GM19455 (cell line): Measurements from ENCODE around the gene LRRK1.
A peak's percentile ranks its signal among the peaks of the same experiment; 100 is the strongest.
"Not testable (repeated sequence)": the region's sequence is repeated elsewhere in the genome, so short reads cannot be mapped to it uniquely, and the experiment has no call there.

Experiments used
- ATAC-seq: cut with Tn5 transposase; IDR thresholded peaks from one replicate; pipeline ENCODE4 v1.9.1; 2021; ENCODE audit not compliant: unreplicated experiment

The LRRK1 gene

DNA sequence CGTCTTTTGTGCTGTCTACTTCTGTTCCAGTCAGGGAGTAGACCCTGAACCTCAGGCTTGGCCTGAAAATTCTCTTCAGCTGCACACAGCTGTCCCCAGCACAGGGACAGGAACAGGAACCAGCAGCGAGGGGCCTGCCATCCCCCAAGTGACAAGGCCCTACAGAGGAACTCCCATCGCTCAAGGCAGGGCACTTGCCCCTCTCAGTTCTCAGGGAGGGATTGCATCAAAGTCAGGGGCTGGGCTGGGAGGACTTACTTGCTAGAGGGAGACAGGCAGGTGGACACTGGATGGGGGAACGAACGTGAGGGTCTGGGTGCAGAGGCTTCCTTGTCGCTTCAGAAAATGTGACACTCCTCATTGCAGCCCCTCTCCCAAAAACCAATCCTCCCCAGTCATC, 169.1 kb downstream of the LRRK1 start:
- no peak for ATAC-seq

DNA sequence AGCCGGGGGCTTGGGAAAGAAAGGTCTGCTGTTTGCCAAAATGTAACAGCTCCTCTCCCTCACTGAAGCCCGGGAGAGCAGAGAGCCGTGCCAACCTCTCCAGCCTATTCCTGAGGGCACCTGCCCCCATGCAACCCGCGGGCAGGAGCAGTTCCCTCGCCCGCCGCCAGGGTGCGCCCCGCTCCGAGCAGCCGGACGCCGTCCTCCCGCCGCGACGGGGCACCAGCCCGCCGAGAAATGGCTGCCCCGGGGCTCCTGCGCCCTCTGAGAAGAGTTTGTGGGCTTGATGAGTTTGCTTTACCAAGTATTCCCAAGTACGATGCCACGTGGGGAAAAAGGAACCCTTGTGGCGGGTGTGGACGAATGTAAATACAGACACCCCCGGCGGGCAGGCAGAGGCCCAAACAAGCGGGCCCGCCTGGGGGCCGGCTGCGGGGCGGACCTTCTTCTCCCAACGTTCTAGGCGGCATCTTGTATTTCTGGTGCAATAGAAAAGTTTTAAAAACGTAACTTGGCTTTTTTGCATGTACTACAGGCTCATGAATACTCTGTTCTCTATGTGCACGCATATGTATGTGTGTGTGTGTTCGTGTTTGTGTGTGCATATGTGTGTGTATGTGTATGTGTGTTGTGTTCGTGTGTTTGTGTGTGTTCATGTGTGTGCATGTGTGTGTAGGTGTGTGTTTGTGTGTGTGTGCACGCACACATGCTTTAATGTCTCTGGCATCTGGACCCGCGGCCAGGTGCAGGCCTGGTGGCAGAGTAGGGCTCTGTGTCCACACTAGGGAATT, 169.8 kb downstream of the LRRK1 start:
- ATAC-seq, result peak; percentile 79

DNA sequence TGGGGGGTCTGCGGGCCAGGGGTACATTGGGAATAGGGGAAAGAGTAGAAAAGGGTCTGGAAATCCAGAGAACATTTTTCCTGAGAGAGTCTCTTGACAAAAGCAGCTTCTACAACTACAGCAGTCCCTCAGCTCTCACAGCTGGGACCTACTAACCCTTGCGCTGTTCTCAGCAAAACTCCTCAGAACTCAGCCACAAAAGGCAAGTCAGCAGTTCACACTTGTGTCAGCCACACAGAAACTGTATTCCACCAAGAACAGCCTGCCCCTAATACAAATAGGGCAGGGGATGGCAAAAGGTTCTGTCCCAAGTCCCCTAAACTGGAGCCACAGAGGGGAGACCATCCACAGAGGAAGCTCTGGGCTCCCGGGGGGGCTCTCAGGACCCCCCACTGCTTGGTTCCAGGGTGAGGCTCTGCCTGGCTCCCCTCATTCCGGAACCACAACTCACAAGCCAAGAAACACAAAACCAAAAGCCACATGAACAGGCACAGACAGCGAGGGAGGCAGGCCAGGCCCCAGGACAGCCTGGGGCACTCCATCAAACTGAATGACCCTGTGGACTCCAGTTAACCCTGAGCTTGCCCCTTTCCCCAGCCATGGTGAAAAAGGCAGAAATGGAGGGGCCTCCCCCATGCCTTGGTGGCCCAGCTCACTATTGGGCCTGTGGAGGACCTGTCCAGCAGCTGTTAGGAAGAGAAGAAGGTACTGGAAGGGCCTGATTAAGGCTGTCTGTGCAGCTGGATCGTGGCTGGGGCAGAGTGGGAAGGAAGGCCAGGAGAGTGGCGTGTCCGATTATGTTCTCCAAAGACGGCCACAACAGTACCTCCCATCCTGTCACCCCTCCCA, 170.6 kb downstream of the LRRK1 start:
- no peak for ATAC-seq

DNA sequence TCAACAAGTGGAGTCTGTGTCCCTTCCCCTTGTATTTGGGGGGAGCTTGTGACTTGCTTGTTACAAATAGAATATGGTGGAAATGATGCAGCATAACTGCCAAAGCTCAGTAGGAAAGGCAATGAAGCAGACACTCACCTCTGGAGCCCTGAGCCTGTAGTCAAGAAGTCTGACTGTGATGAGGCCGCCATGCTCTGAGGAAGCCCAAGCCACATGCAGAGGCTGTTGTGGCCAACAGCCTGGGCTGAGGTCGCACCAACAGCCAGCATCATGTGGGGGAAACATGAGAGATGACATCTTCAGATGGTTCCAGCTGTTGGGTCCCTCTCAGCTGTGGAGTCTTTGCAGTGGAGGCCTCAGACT, 171.3 kb downstream of the LRRK1 start:
- ATAC-seq, result no peak

DNA sequence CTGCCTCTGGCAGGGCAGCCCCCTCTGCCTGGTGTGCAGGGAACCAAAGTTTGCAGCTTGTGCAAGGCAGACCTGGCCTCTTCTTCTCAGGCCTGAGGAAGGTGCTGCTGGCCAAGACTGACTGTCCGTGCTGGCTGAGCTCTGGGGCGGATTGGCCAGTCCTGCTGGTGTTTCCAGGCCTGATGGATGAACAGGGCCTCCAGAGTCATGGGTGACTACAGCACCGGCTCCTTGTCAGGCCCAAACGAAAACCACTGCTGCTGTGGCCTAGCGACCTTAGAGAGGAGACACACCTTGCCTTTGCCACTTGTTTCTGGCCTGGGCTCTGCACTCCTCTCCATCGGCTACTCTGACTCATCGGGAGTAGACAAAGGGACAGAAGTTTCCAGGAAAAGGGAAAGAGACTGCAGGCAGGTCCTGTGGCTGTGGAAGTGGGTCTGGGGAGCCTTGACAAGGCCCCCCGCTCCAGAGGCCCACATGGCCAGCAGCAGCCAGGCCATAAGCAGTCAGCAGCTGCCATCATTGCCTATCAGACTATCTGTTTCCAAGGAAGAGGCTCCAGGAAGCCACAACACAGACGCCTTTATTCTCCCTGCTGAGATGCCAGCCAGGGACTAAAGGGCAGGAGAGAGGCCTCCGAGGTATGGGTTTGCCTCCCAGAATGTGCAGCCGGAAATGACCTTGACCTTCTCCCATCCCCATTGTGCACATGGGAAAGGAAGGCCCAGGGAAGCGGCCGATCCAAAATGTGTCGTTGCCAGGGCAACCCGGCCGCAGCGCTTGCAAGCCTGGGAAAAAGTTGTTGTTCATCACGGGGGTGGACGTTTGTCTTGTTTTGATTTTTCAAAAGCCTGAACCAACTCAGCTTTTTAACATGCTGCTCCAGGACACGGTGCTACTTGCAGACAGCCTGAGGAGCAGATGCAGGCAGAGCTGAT, 172.2 kb downstream of the LRRK1 start:
- ATAC-seq, result no peak

DNA sequence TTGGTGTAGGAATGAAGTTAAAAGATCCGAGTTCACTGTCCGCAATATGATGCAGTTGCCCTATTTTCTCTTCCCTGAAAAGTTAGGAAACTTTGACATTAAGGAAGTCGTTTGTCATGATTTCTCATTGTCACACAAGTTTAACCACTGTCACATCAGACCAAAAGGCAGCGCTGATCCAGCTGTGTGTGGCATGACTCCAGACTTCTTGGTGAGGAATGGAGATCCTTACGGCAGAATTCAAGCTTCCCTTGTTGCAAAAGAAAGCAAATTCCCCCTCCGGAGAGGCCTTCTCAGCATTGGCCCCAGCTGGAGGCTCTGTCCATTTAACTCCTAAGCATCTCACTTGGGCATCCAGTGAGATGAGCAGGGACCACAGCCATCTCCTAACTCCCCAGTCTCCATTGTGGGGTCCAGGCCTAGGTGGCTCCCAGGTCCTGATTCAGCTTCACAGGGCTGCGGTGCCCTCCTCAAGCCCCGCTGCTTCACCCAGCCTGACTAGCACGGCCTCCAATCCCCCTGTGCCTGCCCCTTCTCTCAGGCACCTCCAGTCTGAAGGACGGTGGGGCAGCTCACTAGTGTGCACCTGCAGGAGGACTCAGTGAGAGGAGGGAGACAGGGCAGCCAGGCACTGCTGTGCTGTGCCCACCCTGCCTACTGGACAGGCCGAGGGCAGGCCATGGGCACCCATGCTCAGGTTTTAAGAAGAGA, 173.2 kb downstream of the LRRK1 start:
- no peak for ATAC-seq

DNA sequence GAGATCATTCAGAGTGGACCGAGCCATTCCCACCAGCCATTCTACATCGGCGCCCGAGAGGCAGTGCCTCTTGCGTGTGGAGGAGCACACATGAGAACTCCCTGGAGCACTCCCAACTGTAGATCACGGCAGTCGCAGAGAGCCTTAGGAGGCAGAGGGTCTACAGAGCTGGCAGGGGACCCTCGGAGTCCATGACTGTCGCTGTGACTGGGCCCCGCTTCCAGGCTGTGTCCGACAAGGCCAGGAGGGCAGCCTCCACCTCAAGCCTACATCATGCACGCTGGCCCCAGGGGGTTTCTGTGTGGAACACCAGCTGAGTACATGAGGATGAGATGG, 173.7 kb downstream of the LRRK1 start:
- no peak for ATAC-seq

DNA sequence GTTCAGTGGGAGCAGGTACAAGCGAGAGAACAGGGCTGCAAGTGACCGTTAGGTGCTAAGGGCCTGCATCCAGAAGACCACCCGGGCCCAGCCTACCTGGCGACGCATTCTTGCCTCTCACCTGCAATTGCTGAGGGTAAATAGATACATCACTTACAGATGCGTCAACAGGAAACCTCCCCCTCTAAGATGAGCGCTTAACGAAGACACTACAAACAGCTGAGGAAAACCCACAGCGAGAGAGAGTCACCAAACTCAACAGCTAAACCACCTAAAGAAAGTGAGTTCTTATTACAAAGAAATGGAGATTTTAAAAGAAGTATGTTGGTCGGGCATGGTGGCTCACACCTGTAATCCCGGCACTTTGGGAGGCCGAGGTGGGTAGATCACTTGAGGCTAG, 174.8 kb downstream of the LRRK1 start:
- no peak for ATAC-seq

DNA sequence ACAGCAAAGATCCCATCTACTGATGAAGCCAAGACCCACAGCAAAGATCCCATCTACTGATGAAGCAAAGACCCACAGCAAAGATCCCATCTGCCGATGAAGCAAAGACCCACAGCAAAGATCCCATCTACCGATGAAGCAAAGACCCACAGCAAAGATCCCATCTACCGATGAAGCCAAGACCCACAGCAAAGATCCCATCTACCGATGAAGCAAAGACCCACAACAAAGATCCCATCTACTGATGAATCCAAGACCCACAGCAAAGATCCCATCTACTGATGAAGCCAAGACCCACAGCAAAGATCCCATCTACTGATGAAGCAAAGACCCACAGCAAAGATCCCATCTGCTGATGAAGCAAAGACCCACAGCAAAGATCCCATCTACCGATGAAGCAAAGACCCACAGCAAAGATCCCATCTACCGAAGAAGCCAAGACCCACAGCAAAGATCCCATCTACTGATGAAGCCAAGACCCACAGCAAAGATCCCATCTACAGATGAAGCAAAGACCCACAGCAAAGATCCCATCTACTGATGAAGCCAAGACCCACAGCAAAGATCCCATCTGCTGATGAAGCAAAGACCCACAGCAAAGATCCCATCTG, 176.7 kb downstream of the LRRK1 start:
- ATAC-seq, result not testable (repeated sequence)

DNA sequence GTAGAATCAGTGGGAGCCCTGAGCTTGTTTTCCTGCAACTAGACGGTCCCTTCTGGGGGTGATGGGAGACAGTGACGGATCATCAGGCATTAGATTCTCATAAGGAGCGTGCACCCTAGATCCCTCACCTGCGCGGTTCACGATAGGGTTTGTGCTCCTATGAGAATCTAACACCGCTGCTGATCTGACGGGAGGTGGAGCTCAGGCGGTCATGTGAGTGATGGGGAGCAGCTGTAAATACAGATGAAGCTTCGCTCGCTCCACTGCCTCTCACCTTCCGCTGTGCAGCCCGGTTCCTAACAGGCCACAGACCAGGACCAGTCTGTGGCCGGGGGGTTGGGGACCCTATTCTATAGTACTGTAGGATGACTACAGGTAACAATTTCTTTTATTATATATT, 178.0 kb downstream of the LRRK1 start:
- no peak for ATAC-seq

DNA sequence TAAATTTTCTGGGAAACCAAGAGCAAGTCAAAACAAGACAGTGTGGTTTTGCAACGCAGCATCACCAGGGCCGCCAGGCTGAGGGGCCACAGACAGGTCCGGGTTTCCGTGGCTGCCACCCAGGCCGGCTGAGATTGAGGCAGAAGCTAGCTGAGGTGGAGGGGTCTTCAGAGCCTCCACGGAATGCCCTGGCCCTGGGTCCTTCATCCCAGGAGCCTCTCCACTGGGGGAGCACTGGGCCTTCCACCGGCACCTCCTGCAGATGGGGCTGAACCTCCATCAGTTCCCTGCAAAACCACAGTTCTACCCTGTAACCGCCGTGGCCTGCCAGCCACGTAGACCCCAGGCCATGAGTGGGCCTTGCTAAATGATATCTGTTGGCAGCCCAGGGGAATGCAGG, 180.0 kb downstream of the LRRK1 start:
- no peak for ATAC-seq

DNA sequence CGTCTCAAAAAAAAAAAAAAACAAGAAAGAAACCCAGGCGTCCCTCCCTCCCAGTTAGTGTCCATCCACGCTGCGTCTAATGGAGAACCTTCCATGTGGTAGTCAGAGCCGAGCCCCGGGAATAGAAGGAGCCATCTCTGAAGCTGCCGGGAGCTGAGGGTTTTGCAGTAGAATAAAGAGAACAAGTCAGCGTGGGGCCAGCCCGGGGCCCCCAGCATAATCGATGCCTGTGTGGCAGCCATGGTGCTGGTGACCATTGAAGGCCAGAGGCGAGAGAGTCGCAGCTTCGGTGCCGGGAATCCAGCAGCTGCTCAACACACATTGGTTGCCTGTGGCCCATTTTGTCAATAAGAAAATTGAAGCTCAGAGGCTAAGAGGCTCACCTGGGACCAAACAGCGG, 181.0 kb downstream of the LRRK1 start:
- no peak for ATAC-seq

DNA sequence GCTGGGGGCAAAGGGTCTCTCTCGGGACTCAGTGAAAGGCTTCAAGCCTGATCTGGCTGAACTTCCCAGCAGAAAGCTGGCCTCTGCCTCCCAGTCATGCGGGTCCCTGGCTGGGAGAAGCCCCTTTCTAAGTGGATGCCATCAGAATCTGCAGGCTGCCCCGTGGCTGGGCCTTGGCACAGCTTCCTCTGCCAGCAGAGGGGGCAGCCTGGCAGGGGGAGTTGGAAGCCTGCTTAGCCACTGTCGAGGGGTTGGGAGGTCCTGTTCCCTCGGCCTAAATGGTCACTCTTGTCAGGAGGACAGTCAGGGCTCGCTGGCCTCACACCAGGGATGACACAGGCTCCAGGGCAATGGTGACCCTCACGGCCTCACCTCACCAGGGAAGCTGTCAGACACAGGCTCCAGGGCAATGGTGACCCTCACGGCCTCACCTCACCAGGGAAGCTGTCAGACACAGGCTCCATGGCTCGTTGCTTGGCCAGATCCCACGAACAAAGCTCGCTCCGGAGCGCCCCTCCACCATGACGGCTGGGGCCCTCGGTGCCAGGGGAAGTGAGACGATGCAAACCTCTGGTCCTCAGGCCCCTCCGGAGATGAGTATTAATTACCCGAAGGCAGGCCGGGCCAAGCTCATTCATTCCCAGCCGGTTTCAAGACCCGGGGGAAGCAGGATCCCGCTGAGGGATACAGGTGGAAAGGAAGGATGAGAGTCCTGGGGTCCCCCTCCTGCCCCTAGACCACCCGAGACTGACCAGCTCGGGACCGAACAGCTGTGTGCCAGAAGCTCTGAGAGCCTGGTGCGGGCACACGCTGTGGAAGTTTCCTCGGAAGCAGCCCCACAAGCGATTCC, 181.7 kb downstream of the LRRK1 start:
- no peak for ATAC-seq

DNA sequence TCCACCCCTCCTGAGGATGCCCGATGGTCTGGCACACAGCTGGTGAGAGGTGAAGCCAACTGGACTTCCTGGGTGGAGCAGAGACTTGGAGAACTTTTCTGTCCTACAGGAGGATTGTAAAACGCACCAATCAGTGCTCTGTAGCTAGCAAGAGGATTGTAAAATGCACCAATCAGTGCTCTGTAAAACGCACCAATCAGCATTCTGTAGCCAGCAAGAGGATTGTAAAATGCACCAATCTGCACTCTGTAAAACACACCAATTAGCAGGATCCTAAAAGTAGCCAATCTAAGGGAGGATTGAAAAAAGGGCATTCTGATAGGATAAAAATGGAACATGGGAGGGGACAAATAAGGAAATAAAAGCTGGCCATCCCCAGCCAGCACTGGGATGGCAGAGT, 182.5 kb downstream of the LRRK1 start:
- no peak for ATAC-seq

DNA sequence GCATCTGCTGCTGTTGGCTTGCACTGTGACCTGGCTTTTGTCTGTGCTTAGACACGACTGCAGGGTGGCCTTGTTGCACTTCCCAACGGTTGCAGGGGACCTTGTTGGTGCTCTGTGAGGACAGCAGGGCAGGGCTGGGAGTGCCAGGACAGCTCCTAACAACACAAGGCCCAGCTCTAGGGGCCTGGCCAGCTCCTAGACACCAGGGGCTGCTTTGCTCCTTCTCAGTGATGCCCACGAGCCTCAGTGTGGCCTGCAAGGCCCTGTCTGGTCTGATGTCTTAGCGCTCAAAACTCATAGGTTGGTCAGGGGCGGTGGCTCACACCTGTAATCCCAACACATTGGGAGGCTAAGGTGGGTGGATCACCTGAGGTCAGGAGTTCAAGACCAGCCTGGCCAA, 183.6 kb downstream of the LRRK1 start:
- no peak for ATAC-seq

DNA sequence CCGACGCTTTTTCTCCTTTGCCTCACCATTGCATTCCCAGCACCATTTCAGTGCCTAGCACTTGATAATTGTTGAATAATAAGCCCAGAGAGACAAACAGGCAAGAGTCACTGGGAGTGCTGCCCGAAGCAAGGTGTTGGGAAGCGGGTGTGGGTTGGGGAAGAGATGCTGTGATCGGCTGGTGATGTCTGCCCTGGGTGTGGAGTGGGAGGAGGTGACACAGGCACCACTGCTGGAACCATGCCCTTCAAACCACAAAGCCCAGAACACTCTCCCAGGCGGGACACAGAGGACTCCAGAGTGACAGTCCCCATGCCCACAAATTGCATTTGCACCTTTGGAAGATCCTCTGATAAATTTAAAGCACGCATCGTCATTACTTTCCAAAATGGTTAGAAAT, 184.4 kb downstream of the LRRK1 start:
- no peak for ATAC-seq

DNA sequence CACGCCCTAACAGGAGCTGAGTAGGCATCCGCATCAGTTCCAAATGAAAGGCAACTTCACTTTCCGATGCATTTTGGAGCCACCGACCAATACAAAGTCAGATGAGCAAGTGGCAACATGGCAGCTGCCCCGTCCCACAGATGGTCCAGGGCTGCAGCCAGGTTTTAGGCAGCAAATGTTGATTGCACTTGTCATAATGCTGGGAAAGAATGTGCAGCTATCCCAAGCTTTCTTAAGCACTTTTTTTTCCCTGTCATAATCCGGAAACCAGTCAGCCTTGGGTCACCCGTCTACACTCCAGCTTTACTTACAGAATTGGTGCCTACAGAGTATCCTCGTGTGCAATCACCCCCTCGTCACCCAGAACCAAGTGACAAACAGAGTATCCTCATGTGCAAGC, 185.0 kb downstream of the LRRK1 start:
- no peak for ATAC-seq

DNA sequence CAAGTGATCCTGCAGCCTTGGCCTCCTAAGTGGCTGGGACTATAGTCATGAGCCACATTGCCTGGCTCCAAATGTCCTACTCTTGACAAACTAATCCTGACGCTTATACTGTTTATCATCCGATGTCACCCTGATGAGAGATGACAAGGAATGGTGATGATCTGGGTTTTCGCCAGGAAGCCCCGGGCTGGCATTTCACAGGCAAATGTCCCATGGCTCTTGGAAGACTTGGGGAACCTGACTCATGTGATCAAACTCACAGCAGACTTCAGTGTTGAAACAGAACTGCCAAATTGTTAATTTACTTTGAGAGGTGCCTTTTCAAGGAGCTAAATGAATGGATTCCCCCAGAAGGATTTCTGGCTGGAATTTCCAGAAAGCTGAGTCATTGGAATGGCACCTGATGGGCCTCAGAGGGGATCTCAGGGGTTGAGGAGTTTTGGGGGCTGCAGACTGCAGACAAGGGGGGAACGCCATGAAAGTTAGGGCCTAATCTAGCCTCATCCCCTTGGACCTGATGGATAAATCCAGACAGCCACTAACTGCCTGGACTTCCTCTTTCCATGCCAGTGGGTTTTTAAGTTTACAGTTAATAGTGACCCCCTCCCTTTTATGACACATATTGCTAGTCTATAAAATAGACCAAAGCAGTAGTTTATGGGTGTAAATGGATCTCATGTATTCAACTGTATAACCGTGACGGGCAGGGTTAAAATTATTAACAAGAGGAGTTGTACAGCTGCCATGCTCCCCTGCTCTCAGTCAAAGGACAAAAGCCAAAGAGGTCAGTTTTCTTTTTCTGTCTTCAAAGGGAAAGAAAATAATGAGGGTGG, 186.1 kb downstream of the LRRK1 start:
- no peak for ATAC-seq

DNA sequence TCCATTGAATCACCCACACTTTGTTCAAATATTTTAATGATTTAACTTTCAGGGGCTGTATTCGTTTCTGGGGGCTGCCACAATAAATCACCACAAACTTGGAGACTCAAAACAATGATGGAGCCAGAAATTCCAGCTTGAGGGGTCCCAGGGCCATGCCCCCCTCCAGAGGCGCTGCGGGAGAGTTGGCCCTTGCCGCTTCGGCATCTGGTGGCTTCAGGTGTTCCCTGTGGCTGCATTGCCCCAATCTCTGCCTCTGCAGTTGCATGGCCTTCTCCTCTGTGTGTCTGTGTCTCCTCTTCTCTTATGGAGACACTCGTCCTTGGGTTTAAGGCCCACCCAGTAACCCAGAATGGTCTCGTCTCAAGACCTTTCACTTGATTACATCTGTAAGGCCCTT, 187.9 kb downstream of the LRRK1 start:
- no peak for ATAC-seq
